ENCODE results near the gene AMT. TPM values are rescaled to one million over a fixed set of nuclear protein-coding genes. Genes with fewer than 3 reads are reported as not detected.

The AMT gene
- total and polyA plus RNA-seq, 2 of the 13 experiments (the other 11 are each of a cell fraction or from before 2014, with no cell fraction given): 35.3 to 59.0 TPM

GRCh38 chr3:49413338-49413734 lies 8.9 kb downstream of the AMT start:
- ATAC-seq (no peak), DNase-seq (ENCODE audit: low spot score) (no peak), FAIRE-seq (no peak)
- ChIA-PET CTCF (ENCODE audit: low intra/inter-chr PET ratio, low total read pairs) (no interaction called here), POLR2A (interaction anchor here (1.1 to 3.1 kb wide), 4 partner anchors 9 to 36 kb away, joined by 4 to 48 read pairs (median 22); partner anchors contain the start of genes AMT and NICN1)
- no peaks in the 10 kb centered on the region; a peak in 1 of 5 replicates for H3K27me3 ChIP-seq (ENCODE audit: control insufficient read depth in 1 of 2, insufficient read depth in 2 of 2, low read length in 2 of 2)
- intact Hi-C loops (cut with micrococcal nuclease; ENCODE audit: unreplicated experiment) (loop anchor here (2.0 to 5.0 kb wide), 3 partner anchors 35 to 321 kb away; partner anchors contain the start of genes GPX1 and QRICH1), in situ Hi-C loops (cut with HindIII; ENCODE audit: extremely low pct_ligation_motif_present, low pct_unique_long_range_greater_than_20kb) (no loop called here)
- peaks cover 20% of the 10 kb centered on the region for H4K20me1 ChIP-seq (ENCODE audit: insufficient read depth, low read length)
- H3K9ac ChIP-seq (ENCODE audit: insufficient read depth, low read depth, low read length): peak overlapping the region; percentile 98
- peaks cover 40% of the 10 kb centered on the region for H3K4me1 ChIP-seq (ENCODE audit: insufficient read depth, low read length)
- no peak overlapping the region for H2AFZ ChIP-seq (ENCODE audit: low read length)
- WGBS (ENCODE audit: low lambda C conversion rate): 83% methylated on average over 6 of the region's 6 CpGs
- H3K27ac ChIP-seq (ENCODE audit: extremely low read length, insufficient read depth, low read length): peak overlapping the region; percentile 91
- no peak for TF ChIP-seq CENPBD1 (CRISPR knock-in tag; IDR thresholded peaks at IDR 0.05; ENCODE audit: borderline replicate concordance, low read depth)
- TF ChIP-seq ZNF350 (CRISPR knock-in tag; IDR thresholded peaks at IDR 0.05; ENCODE audit: borderline replicate concordance, low read depth): no peak
- TF ChIP-seq ZNF142 (CRISPR knock-in tag; IDR thresholded peaks at IDR 0.05): no peak
- no peak for TF ChIP-seq KLF15 (CRISPR knock-in tag; IDR thresholded peaks at IDR 0.05; ENCODE audit: borderline replicate concordance)
- 0 out of 2 replicates have a peak, but pooled peaks have one; percentile 13 for TF ChIP-seq HOXA3 (CRISPR knock-in tag; IDR thresholded peaks at IDR 0.05)
- peaks cover 0 to 6% of the 10 kb centered on the region in 2 experiments; a peak in 2 of 5 replicates for H3K36me3 ChIP-seq (replicated peaks in 1 of 2; ENCODE audit: control insufficient read depth in 1 of 2, insufficient read depth in 2 of 2, low read length in 2 of 2)
- peak overlapping the region; percentile 98 for H3K4me2 ChIP-seq (ENCODE audit: low read depth, low read length)
- peaks cover 48% of the 10 kb centered on the region for H3K79me2 ChIP-seq (ENCODE audit: insufficient read depth, low read length)
- BruUV-seq (replicated peaks): no TSS peak
- H3K4me3 ChIP-seq (replicated peaks in 1 of 3; ENCODE audit: insufficient read depth in 1 of 3, low read depth in 2 of 3, low read length in 3 of 3): peak overlapping the region; percentile 79 to 93 (median 88); a peak in 3 of 6 replicates
- no peaks in the 10 kb centered on the region for H3K9me3 ChIP-seq (ENCODE audit: low read length)

Measured in HepG2 (cell line).